Gastrocnemius medialis (tissue), 4 donors: ENCODE results near the gene ARHGAP26. TPM values are rescaled to one million over a fixed set of nuclear protein-coding genes. Genes with fewer than 3 reads are reported as not detected.

Experiments used
- ATAC-seq, 2 donors: fragments of 150-250 bp; one replicate each; pipeline ENCODE4 v1.9.1; 2016
- DNase-seq, 2 donors: peaks; one replicate each; pipeline ENCODE4 v3.0.0-alpha.2; 2019
- H3K27ac ChIP-seq, 4 donors: fragments of 200-600 bp; sonication (generic); 1 replicate in 1 of 4; 2 replicates in 3 of 4; pipeline ENCODE4 v1.5.1; 2016 to 2018; ENCODE audit warnings: mild to moderate bottlenecking in 2 of 4, moderate library complexity in 1 of 4
- H3K27me3 ChIP-seq, 3 donors: fragments of 200-600 bp; sonication (generic) in 2 of 3; 1 replicate in 1 of 3; 2 replicates in 2 of 3; pipeline versions ENCODE4 v1.5.1 to v1.6.0; 2016 to 2019; ENCODE audit warnings: mild to moderate bottlenecking in 1 of 3, moderate library complexity in 1 of 3
- H3K36me3 ChIP-seq, 2 donors: fragments of 200-600 bp; sonication (generic) in 1 of 2; one replicate each; pipeline ENCODE4 v1.5.1; 2017 to 2018
- H3K4me1 ChIP-seq, 2 donors: fragments of 200-600 bp; sonication (generic) in 1 of 2; one replicate each; pipeline ENCODE4 v1.5.1; 2016 to 2017; ENCODE audit warnings: mild to moderate bottlenecking in 2 of 2
- H3K4me3 ChIP-seq, 4 donors: fragments of 200-600 bp; sonication (generic) in 3 of 4; 1 replicate in 1 of 4; 2 replicates in 3 of 4; pipeline ENCODE4 v1.5.1; 2016 to 2019; ENCODE audit warnings: mild to moderate bottlenecking in 2 of 4
- H3K9me3 ChIP-seq, 3 donors: fragments of 200-600 bp; sonication (generic) in 2 of 3; 1 replicate in 1 of 3; 2 replicates in 2 of 3; pipeline ENCODE4 v1.5.1; 2016 to 2019
- POLR2A ChIP-seq, 2 donors: fragments of 450-650 bp; IDR thresholded peaks; one replicate each; pipeline ENCODE4 v1.6.1; 2017; ENCODE audit warnings: antibody characterized with exemption in 2 of 2, mild to moderate bottlenecking in 2 of 2, moderate library complexity in 2 of 2
- in situ Hi-C, 4 donors: fragments of 200-750 bp; cut with MboI; loops; one replicate each; pipeline versions ENCODE4 v1.15.0 to v1.8.0; 2017; ENCODE audit warnings: low sequenced_read_pairs in 4 of 4
- intact Hi-C: fragments of 100-400 bp; cut with DNase I; formaldehyde crosslinking; loops from one replicate; pipeline ENCODE4 v1.15.1; 2023; ENCODE audit warnings: low total_unique reads
- total RNA-seq, 4 donors: library from RNA; depleted of rRNA; stranded (reverse); fragments of >200 nt; gene quantifications; one replicate each; pipeline versions ENCODE4 v1.1.0 to v1.2.3, GENCODE V29; 2016
- TF ChIP-seq, protein P1 (sequence below), 5 experiments: fragments of 450-650 bp in 3 of 5; fragments of 200-600 bp in 2 of 5; sonication (generic) in 2 of 5; IDR thresholded peaks in 4 of 5; conservative IDR thresholded peaks in 1 of 5; 1 replicate in 4 of 5; 2 replicates in 1 of 5; pipeline ENCODE4 v1.5.1; 2016 to 2019; ENCODE audit warnings: antibody characterized with exemption in 5 of 5, mild to moderate bottlenecking in 3 of 5, moderate library complexity in 3 of 5

The ARHGAP26 gene
- total RNA-seq, 4 donors from 2014 or later = 9.1 to 22.4 (median 13.4) TPM

- intact Hi-C loops = no loop called here
- no peak for ATAC-seq
- H3K9me3 ChIP-seq = no peaks in the 10 kb centered on the region
- peaks cover 49 to 60% of the 10 kb centered on the region in 2 donors for H3K4me1 ChIP-seq
- in situ Hi-C loops = no loop called here
- TF ChIP-seq, protein P1, sequence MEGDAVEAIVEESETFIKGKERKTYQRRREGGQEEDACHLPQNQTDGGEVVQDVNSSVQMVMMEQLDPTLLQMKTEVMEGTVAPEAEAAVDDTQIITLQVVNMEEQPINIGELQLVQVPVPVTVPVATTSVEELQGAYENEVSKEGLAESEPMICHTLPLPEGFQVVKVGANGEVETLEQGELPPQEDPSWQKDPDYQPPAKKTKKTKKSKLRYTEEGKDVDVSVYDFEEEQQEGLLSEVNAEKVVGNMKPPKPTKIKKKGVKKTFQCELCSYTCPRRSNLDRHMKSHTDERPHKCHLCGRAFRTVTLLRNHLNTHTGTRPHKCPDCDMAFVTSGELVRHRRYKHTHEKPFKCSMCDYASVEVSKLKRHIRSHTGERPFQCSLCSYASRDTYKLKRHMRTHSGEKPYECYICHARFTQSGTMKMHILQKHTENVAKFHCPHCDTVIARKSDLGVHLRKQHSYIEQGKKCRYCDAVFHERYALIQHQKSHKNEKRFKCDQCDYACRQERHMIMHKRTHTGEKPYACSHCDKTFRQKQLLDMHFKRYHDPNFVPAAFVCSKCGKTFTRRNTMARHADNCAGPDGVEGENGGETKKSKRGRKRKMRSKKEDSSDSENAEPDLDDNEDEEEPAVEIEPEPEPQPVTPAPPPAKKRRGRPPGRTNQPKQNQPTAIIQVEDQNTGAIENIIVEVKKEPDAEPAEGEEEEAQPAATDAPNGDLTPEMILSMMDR (IDR thresholded peaks at IDR 0.05 in 4 of 5, conservative IDR thresholded peaks at IDR 0.05 in 1 of 5) = no peak
- no peak for TF ChIP-seq POLR2A (IDR thresholded peaks at IDR 0.05)
- no peaks in the 10 kb centered on the region for H3K27me3 ChIP-seq
- DNase-seq = no peak
- no peaks in the 10 kb centered on the region for H3K36me3 ChIP-seq
- no peak overlapping the region for H3K4me3 ChIP-seq
- H3K27ac ChIP-seq = no peak overlapping the region
Observed at GRCh38 chr5:142827934-142828576, 57.9 kb downstream of the ARHGAP26 start.

DNA sequence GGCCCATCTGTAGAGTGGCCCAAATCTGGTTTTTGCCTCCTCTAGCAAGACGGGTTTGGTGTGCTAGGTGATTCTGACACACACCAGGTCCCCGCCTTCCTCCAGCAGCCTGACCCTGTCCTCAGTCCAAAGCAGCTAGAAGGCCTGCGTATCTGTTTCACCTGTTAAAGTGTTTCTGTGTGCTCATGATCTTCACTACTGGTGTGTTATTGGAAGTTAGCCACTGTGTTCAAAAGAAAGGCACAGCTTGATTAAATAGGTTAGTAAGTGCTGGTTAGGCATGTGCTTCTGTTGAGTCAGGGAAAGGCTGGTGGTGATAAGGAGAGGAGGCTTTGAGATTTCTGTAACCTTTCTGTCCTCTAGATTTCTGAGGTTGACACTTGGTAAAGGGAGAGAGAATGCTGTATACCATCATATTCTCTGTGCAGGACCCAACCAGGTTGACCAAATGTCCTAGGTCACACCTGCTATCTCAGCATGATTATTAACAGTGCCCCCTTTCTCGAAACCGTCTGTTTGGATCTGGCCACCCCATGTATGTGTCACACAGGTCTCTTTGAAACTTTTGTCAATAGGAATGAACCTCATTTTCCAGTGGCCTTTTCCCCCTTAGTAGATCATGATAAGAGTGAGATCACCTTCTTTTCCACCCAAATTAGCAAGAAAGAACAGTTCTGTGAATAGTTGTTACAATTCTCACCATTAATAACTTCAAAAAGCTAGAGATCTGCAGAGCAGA, 58.8 kb downstream of the ARHGAP26 start:
- ATAC-seq = no peak
- TF ChIP-seq, protein P1 (IDR thresholded peaks at IDR 0.05 in 4 of 5, conservative IDR thresholded peaks at IDR 0.05 in 1 of 5) = no peak
- no peak for TF ChIP-seq POLR2A (IDR thresholded peaks at IDR 0.05)
- intact Hi-C loops = no loop called here
- H3K27me3 ChIP-seq = no peaks in the 10 kb centered on the region
- no peaks in the 10 kb centered on the region for H3K36me3 ChIP-seq
- H3K27ac ChIP-seq = no peak overlapping the region
- H3K9me3 ChIP-seq = no peaks in the 10 kb centered on the region
- H3K4me3 ChIP-seq = no peak overlapping the region
- H3K4me1 ChIP-seq = peaks cover 49 to 60% of the 10 kb centered on the region in 2 donors
- no peak for DNase-seq
- in situ Hi-C loops = no loop called here

GRCh38 chr5:142829801-142830220, 59.6 kb downstream of the ARHGAP26 start:
- H3K36me3 ChIP-seq = no peaks in the 10 kb centered on the region
- H3K4me1 ChIP-seq = peaks cover 45 to 60% of the 10 kb centered on the region in 2 donors
- H3K27me3 ChIP-seq = no peaks in the 10 kb centered on the region
- H3K4me3 ChIP-seq = no peak overlapping the region
- in situ Hi-C loops = no loop called here
- no peak overlapping the region for H3K27ac ChIP-seq
- peak; percentile 25 to 28 for ATAC-seq
- TF ChIP-seq, protein P1 (IDR thresholded peaks at IDR 0.05 in 4 of 5, conservative IDR thresholded peaks at IDR 0.05 in 1 of 5) = no peak
- no peak for TF ChIP-seq POLR2A (IDR thresholded peaks at IDR 0.05)
- no peaks in the 10 kb centered on the region for H3K9me3 ChIP-seq
- no peak for DNase-seq
- intact Hi-C loops = no loop called here

GRCh38 chr5:142830241-142831008, 60.2 kb downstream of the ARHGAP26 start:
- in situ Hi-C loops = no loop called here
- ATAC-seq (no peak), DNase-seq (no peak)
- intact Hi-C loops = no loop called here
- H3K36me3 ChIP-seq = no peaks in the 10 kb centered on the region
- no peaks in the 10 kb centered on the region for H3K9me3 ChIP-seq
- H3K27ac ChIP-seq = no peak overlapping the region
- peaks cover 39 to 54% of the 10 kb centered on the region in 2 donors for H3K4me1 ChIP-seq
- TF ChIP-seq POLR2A (IDR thresholded peaks at IDR 0.05) = no peak
- TF ChIP-seq, protein P1 (IDR thresholded peaks at IDR 0.05 in 4 of 5, conservative IDR thresholded peaks at IDR 0.05 in 1 of 5) = no peak
- no peaks in the 10 kb centered on the region for H3K27me3 ChIP-seq
- H3K4me3 ChIP-seq = no peak overlapping the region
